Astrocyte (in vitro differentiated cells and primary cell): ENCODE measurements around the gene SCAANT1. TPM values are rescaled to one million over a fixed set of nuclear protein-coding genes. Genes with fewer than 3 reads are reported as not detected.

Source experiments
- DNase-seq: peaks from one replicate; pipeline ENCODE4 v3.0.0-alpha.2; 2010; ENCODE audit warnings: low read depth
- FAIRE-seq: peaks from 2 replicates; lab custom pipeline; 2011; peaks lifted over from hg19 to GRCh38; lab: Jason Lieb, UNC
- H2AFZ ChIP-seq: 2 replicates; pipeline ENCODE4 v1.6.0; 2012; ENCODE audit warnings: low read depth, low read length, inconsistent platforms
- H3K27ac ChIP-seq: 2 replicates; pipeline ENCODE4 v1.5.1; 2011; ENCODE audit warnings: low read depth, low read length, inconsistent platforms
- H3K27me3 ChIP-seq: 2 replicates; pipeline ENCODE4 v1.6.0; 2011; ENCODE audit warnings: low read length, inconsistent platforms; ENCODE audit not compliant: insufficient read depth
- H3K36me3 ChIP-seq: 2 replicates; pipeline ENCODE4 v1.5.1; 2011; ENCODE audit warnings: low read length, inconsistent platforms; ENCODE audit not compliant: insufficient read depth
- H3K4me1 ChIP-seq: 2 replicates; pipeline ENCODE4 v1.5.1; 2011; ENCODE audit warnings: low read length, inconsistent platforms; ENCODE audit not compliant: insufficient read depth
- H3K4me2 ChIP-seq: 2 replicates; pipeline ENCODE4 v1.6.0; 2012; ENCODE audit warnings: low read length, inconsistent platforms
- H3K4me3 ChIP-seq: 2 replicates; pipeline ENCODE4 v1.5.1; 2011; ENCODE audit warnings: low read depth, mild to moderate bottlenecking, low read length, inconsistent platforms; ENCODE audit not compliant: insufficient read depth
- H3K79me2 ChIP-seq: 2 replicates; pipeline ENCODE4 v1.6.0; 2012; ENCODE audit warnings: mild to moderate bottlenecking, low read length, inconsistent platforms; ENCODE audit not compliant: insufficient read depth
- H3K9ac ChIP-seq: 2 replicates; pipeline ENCODE4 v1.6.0; 2012; ENCODE audit warnings: mild to moderate bottlenecking, low read length, inconsistent platforms
- H3K9me3 ChIP-seq: 2 replicates; pipeline ENCODE4 v1.5.1; 2012; ENCODE audit warnings: low read depth, mild to moderate bottlenecking, low read length, inconsistent platforms; ENCODE audit not compliant: insufficient read depth
- H4K20me1 ChIP-seq: 2 replicates; pipeline ENCODE4 v1.6.0; 2012; ENCODE audit warnings: low read length, inconsistent platforms; ENCODE audit not compliant: insufficient read depth
- H3K27ac Mint-ChIP-seq: one replicate; pipeline ENCODE4 v1.8.0; 2021; ENCODE audit warnings: mild to moderate bottlenecking, mixed read lengths; ENCODE audit not compliant: unreplicated experiment
- H3K27me3 Mint-ChIP-seq: one replicate; pipeline ENCODE4 v1.8.0; 2021; ENCODE audit warnings: low read depth, mixed read lengths; ENCODE audit not compliant: unreplicated experiment
- H3K36me3 Mint-ChIP-seq: one replicate; pipeline ENCODE4 v1.8.0; 2021; ENCODE audit warnings: low read depth, mixed read lengths; ENCODE audit not compliant: unreplicated experiment
- H3K4me1 Mint-ChIP-seq: one replicate; pipeline ENCODE4 v1.8.0; 2021; ENCODE audit warnings: low read depth, mixed read lengths; ENCODE audit not compliant: unreplicated experiment
- H3K4me3 Mint-ChIP-seq: one replicate; pipeline ENCODE4 v1.8.0; 2021; ENCODE audit warnings: mild to moderate bottlenecking, moderate library complexity, mixed read lengths; ENCODE audit not compliant: unreplicated experiment
- H3K9me3 Mint-ChIP-seq: one replicate; pipeline ENCODE4 v1.8.0; 2021; ENCODE audit warnings: mild to moderate bottlenecking, mixed read lengths; ENCODE audit not compliant: unreplicated experiment
- EZH2 ChIP-seq: IDR thresholded peaks from 2 replicates; pipeline ENCODE4 v1.6.1; 2012; ENCODE audit warnings: mild to moderate bottlenecking, low read length, inconsistent platforms; ENCODE audit not compliant: insufficient read depth
- total RNA-seq: library from RNA; stranded (reverse); gene quantifications from 2 replicates; pipeline ENCODE4 v1.2.1, GENCODE V29; 2021
- TF ChIP-seq, protein P1 (sequence below): IDR thresholded peaks from 2 replicates; pipeline ENCODE4 v1.5.1; 2011; ENCODE audit warnings: low read depth, mild to moderate bottlenecking, inconsistent platforms, low read length, moderate library complexity; ENCODE audit not compliant: insufficient read depth

SCAANT1 gene
- total RNA-seq, 1 donor from 2014 or later, result not detected

DNA sequence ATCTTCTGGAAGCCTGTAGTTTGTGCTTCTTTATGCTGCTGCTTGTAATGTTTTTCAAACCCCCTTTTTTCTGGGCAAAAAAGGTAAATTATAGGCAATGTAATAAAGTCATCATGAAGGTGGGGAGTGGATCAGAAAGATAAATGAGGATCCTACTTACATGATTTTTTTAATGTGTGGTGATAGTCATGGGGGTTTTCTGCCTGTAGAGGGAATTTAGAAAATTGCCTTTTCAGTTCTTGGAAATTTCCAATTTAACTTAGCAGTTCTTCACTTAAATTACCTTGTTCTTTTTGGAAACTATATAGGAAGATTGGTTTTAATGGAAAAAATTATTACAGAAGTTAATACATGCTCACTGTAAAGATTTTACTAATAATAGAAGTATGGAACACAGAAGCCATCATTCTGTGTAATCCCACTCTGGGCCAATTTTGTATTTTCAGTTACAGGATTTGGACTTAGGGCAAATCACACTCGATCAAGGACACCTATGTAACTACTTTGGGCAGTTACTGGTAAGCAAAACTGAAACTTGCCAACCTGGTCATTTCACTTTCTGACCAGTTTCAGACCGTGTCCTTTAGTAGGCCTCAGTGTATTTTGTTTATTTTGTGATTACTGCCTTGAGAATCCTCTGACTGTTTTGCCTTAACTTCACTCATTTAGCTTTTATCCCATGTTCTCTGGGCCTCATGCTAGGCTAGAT lies 10.5 kb upstream of the SCAANT1 start:
- H2AFZ ChIP-seq, result no peak overlapping the region
- H3K4me1 Mint-ChIP-seq, result peaks cover 1% of the 10 kb centered on the region
- DNase-seq (no peak), FAIRE-seq (no peak)
- TF ChIP-seq, protein P1, sequence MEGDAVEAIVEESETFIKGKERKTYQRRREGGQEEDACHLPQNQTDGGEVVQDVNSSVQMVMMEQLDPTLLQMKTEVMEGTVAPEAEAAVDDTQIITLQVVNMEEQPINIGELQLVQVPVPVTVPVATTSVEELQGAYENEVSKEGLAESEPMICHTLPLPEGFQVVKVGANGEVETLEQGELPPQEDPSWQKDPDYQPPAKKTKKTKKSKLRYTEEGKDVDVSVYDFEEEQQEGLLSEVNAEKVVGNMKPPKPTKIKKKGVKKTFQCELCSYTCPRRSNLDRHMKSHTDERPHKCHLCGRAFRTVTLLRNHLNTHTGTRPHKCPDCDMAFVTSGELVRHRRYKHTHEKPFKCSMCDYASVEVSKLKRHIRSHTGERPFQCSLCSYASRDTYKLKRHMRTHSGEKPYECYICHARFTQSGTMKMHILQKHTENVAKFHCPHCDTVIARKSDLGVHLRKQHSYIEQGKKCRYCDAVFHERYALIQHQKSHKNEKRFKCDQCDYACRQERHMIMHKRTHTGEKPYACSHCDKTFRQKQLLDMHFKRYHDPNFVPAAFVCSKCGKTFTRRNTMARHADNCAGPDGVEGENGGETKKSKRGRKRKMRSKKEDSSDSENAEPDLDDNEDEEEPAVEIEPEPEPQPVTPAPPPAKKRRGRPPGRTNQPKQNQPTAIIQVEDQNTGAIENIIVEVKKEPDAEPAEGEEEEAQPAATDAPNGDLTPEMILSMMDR, result no peak
- no peak for TF ChIP-seq EZH2
- H3K4me2 ChIP-seq, result no peak overlapping the region
- peaks cover 35% of the 10 kb centered on the region for H3K79me2 ChIP-seq
- no peak overlapping the region for H3K27ac Mint-ChIP-seq
- no peak overlapping the region for H3K4me3 ChIP-seq
- H3K36me3 Mint-ChIP-seq, result peaks cover 45% of the 10 kb centered on the region
- no peaks in the 10 kb centered on the region for H3K27me3 Mint-ChIP-seq
- H3K27ac ChIP-seq, result no peak overlapping the region
- H3K27me3 ChIP-seq, result no peaks in the 10 kb centered on the region
- H3K4me3 Mint-ChIP-seq, result no peak overlapping the region
- H4K20me1 ChIP-seq, result peaks cover 80% of the 10 kb centered on the region
- no peaks in the 10 kb centered on the region for H3K9me3 ChIP-seq
- H3K9me3 Mint-ChIP-seq, result peaks cover 8% of the 10 kb centered on the region
- no peak overlapping the region for H3K9ac ChIP-seq
- peaks cover 25% of the 10 kb centered on the region for H3K36me3 ChIP-seq
- H3K4me1 ChIP-seq, result no peaks in the 10 kb centered on the region

DNA sequence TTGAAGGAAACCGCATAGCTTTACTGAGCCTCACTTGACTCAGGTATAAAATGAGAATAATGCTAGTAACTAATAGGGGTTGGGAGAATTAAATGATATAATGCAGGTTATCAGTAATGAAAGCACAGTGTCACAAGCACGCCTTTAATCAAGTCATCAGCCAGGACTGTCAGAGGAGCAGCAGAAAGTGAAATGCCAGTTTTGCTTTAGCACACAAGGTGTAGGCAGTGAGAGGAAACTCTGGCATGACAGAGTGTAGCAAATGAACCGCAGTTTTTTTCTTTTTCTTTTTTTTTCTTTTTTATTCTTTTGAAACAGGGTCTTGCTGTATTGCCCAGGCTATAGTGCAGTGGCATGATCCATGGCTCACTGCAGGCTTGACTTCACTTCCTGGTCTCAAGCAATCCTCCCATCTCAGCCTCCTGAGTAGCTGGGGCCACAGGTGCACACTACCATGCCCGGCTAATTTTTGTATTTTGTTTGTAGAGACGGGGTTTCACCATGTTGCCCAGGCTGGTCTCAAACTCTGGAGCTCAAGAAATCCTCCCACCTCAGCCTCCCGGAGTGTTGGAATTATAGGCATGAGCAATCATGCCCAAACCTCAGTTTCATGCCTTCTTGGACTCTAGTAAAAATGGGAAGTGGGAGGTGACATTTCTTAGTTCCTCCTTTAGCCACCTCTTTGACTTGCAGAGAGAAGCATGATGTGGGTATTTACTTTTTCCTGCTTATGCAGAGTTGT lies 9.7 kb upstream of the SCAANT1 start:
- Mint-ChIP-seq H3K27ac (no peak overlapping the region), H3K36me3 (peaks cover 43% of the 10 kb centered on the region), H3K4me1 (no peaks in the 10 kb centered on the region), H3K27me3 (no peaks in the 10 kb centered on the region), H3K9me3 (peaks cover 8% of the 10 kb centered on the region), H3K4me3 (no peak overlapping the region)
- H3K27me3 ChIP-seq, result no peaks in the 10 kb centered on the region
- peaks cover 38% of the 10 kb centered on the region for H3K79me2 ChIP-seq
- H3K4me1 ChIP-seq, result no peaks in the 10 kb centered on the region
- no peak overlapping the region for H3K4me2 ChIP-seq
- TF ChIP-seq, protein P1, result no peak
- TF ChIP-seq EZH2, result no peak
- no peak overlapping the region for H2AFZ ChIP-seq
- H3K36me3 ChIP-seq, result peaks cover 28% of the 10 kb centered on the region
- H3K27ac ChIP-seq, result no peak overlapping the region
- H3K4me3 ChIP-seq, result no peak overlapping the region
- FAIRE-seq (no peak), DNase-seq (no peak)
- H4K20me1 ChIP-seq, result peaks cover 77% of the 10 kb centered on the region
- H3K9ac ChIP-seq, result no peak overlapping the region
- no peaks in the 10 kb centered on the region for H3K9me3 ChIP-seq
